Hepatocyte (in vitro differentiated cells): ENCODE data around the gene MKNK2.

Experiments
- CTCF ChIP-seq: fragments of 200-600 bp; sonication (generic); IDR thresholded peaks from 2 replicates; pipeline ENCODE4 v1.5.1; 2016; ENCODE audit warnings: antibody characterized with exemption, mild to moderate bottlenecking; ENCODE audit not compliant: poor library complexity
- EZH2 ChIP-seq: fragments of 200-600 bp; sonication (generic); IDR thresholded peaks from 2 replicates; pipeline ENCODE4 v1.6.1; 2016; ENCODE audit warnings: antibody characterized with exemption, mild to moderate bottlenecking, borderline replicate concordance
- EZH2phosphoT487 ChIP-seq: fragments of 200-600 bp; sonication (generic); IDR thresholded peaks from one replicate; pipeline ENCODE4 v1.6.1; 2018; ENCODE audit warnings: antibody characterized with exemption, mild to moderate bottlenecking, low read depth, moderate library complexity; ENCODE audit not compliant: unreplicated experiment, severe bottlenecking

DNA sequence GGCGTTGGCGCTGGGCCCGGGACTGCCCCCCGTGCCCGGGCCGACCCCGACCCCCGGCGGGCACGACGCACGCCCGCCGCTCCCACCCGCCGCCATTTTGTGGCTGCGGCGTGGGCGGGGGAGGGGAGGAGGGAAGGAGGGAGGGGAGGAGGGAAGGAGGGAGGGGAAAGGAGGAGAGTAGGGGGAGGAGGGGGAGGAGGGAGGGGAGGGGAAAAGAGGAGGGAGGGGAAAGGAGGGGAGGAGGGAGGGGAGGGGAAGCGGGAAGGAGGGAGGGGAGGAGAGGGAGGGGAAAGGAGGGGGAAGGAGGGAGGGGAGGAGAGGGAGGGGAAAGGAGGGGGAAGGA lies 35.5 kb downstream of the MKNK2 start, which contains the start of gene BTBD2:
- TF ChIP-seq CTCF, result no peak
- no peak for TF ChIP-seq EZH2phosphoT487
- TF ChIP-seq EZH2, result no peak
